GM23248 (cell line): ENCODE results near the gene KRR1.

Experiments
- EZH2 ChIP-seq: fragments of 200-600 bp; sonication (generic); IDR thresholded peaks from 2 replicates; pipeline ENCODE4 v1.6.1; 2018; ENCODE audit warnings: antibody characterized with exemption, mild to moderate bottlenecking; ENCODE audit not compliant: insufficient read depth, poor library complexity, severe bottlenecking
- EZH2phosphoT487 ChIP-seq: fragments of 200-600 bp; sonication (generic); IDR thresholded peaks from 2 replicates; pipeline ENCODE4 v1.6.1; 2018; ENCODE audit warnings: antibody characterized with exemption, moderate library complexity, mild to moderate bottlenecking, low read depth; ENCODE audit not compliant: insufficient read depth

DNA sequence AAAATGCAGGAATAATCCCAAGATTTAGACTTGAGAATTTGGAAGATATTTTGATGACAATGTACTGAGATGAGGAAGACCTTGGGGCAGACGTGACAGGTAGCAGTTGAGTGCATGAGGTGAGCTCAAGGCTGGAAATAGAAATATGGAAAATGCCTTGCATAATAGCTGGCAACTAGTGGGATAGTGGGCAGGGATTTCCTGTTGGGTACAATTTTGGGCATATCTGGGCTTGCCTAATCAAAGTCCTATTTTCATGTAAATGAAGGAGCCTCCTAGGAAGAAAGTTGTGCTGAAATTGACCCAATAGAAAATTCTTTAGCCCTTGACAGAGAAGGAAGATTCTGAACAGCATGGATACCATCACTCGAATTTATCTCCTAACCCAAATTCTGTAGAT is 37.3 kb downstream of the KRR1 start:
- TF ChIP-seq EZH2phosphoT487, result no peak
- no peak for TF ChIP-seq EZH2
